Right lobe of liver (tissue), 4 donors: ENCODE data around the gene ANO7.

Source experiments
- POLR2A ChIP-seq: fragments of 450-650 bp; IDR thresholded peaks from one replicate; pipeline ENCODE4 v1.6.1; 2017; ENCODE audit warnings: antibody characterized with exemption, mild to moderate bottlenecking
- TF ChIP-seq, protein P1 (sequence below), 4 donors: fragments of 200-600 bp in 3 of 4; fragments of 450-650 bp in 1 of 4; IDR thresholded peaks; one replicate each; pipeline versions ENCODE4 v1.5.1 to v1.8.0; 2016 to 2022; ENCODE audit warnings: antibody characterized with exemption in 4 of 4, mild to moderate bottlenecking in 2 of 4
- donor health status: DM: no; HTN: no; CAD: no.
- donor health status: DM: no; HTN: no; CAD: no.
- donor health status: DM: no; HTN: yes; CAD: no.

DNA sequence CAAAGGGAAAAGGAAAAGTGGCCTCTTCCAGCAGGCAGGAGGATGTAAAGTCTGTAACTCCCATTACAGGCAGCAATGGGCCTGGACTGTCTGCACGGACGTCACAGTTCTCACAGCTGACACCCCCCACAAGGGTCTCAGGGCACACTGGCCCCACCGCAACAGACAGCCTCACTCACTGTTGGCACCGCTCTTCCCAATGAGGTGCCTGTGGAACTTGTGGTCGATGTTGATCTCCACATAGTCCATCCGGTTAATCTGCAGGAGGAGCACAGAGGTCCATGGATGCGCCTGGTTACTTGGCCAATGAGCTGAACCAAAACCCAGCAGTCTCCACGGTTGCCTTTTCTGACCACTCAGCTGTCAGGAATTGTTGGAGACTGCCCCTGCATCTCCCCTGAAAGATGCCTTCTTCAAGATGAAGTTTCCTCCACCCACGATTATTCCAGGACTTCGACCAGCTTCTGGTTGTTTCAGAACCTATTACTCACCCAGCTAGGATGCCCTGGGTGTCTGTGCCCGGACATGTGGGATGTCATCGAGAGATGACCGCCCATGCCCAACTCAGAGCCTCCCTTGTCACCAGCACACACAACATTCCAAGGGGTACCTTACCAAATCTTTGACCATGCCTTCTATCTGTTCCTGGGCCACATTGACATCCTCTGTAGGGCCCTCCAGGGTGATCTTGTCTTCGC, 64.5 kb downstream of the ANO7 start:
- TF ChIP-seq, protein P1, sequence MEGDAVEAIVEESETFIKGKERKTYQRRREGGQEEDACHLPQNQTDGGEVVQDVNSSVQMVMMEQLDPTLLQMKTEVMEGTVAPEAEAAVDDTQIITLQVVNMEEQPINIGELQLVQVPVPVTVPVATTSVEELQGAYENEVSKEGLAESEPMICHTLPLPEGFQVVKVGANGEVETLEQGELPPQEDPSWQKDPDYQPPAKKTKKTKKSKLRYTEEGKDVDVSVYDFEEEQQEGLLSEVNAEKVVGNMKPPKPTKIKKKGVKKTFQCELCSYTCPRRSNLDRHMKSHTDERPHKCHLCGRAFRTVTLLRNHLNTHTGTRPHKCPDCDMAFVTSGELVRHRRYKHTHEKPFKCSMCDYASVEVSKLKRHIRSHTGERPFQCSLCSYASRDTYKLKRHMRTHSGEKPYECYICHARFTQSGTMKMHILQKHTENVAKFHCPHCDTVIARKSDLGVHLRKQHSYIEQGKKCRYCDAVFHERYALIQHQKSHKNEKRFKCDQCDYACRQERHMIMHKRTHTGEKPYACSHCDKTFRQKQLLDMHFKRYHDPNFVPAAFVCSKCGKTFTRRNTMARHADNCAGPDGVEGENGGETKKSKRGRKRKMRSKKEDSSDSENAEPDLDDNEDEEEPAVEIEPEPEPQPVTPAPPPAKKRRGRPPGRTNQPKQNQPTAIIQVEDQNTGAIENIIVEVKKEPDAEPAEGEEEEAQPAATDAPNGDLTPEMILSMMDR (IDR thresholded peaks at IDR 0.05): no peak
- TF ChIP-seq POLR2A: no peak
